Spleen (tissue), 11 donors: ENCODE results near the gene SLC29A1. TPM values are rescaled to one million over a fixed set of nuclear protein-coding genes. Genes with fewer than 3 reads are reported as not detected.

Experiments used
- DNase-seq: peaks from one replicate; pipeline ENCODE4 v3.0.0-alpha.2; 2020
- H3K27ac ChIP-seq, 8 donors: fragments of 200-600 bp; sonication (generic) in 7 of 8; 1 replicate in 4 of 8; 2 replicates in 4 of 8; pipeline versions ENCODE4 v1.5.0 to v1.8.0; 2016 to 2021; ENCODE audit warnings: inconsistent platforms in 4 of 8, mild to moderate bottlenecking in 4 of 8, moderate library complexity in 1 of 8
- H3K27me3 ChIP-seq, 7 donors: fragments of 200-600 bp; sonication (generic) in 6 of 7; replicated peaks in 1 of 7; 1 replicate in 4 of 7; 2 replicates in 3 of 7; pipeline versions ENCODE4 v1.5.0 to v1.8.0; 2016 to 2021; ENCODE audit warnings: inconsistent platforms in 3 of 7, mild to moderate bottlenecking in 1 of 7
- H3K36me3 ChIP-seq, 6 donors: fragments of 200-600 bp; sonication (generic) in 5 of 6; 1 replicate in 4 of 6; 2 replicates in 2 of 6; pipeline versions ENCODE4 v1.5.0 to v1.8.0; 2016 to 2021; ENCODE audit warnings: inconsistent platforms in 2 of 6
- H3K4me1 ChIP-seq, 6 donors: fragments of 200-600 bp; sonication (generic) in 5 of 6; 1 replicate in 3 of 6; 2 replicates in 3 of 6; pipeline versions ENCODE4 v1.5.0 to v1.8.0; 2016 to 2021; ENCODE audit warnings: inconsistent platforms in 3 of 6
- H3K4me3 ChIP-seq, 8 donors: fragments of 200-600 bp; sonication (generic) in 7 of 8; 1 replicate in 4 of 8; 2 replicates in 4 of 8; pipeline versions ENCODE4 v1.5.0 to v1.8.0; 2016 to 2021; ENCODE audit warnings: inconsistent platforms in 4 of 8, mild to moderate bottlenecking in 4 of 8, moderate library complexity in 2 of 8
- H3K9me3 ChIP-seq, 8 donors: fragments of 200-600 bp; sonication (generic) in 7 of 8; 1 replicate in 4 of 8; 2 replicates in 4 of 8; pipeline versions ENCODE4 v1.5.0 to v1.8.0; 2016 to 2021; ENCODE audit warnings: inconsistent platforms in 4 of 8
- CTCF ChIP-seq, 11 experiments: fragments of 200-600 bp in 7 of 11; fragments of 450-650 bp in 4 of 11; sonication (generic) in 4 of 11; IDR thresholded peaks in 8 of 11; conservative IDR thresholded peaks in 3 of 11; 1 replicate in 7 of 11; 2 replicates in 4 of 11; pipeline versions ENCODE4 v1.4.0 to v1.8.0; 2016 to 2021; ENCODE audit warnings: antibody characterized with exemption in 11 of 11, inconsistent platforms in 4 of 11, mild to moderate bottlenecking in 1 of 11
- POLR2A ChIP-seq, 3 donors: fragments of 450-650 bp; IDR thresholded peaks; one replicate each; pipeline ENCODE4 v1.5.1; 2017; ENCODE audit warnings: antibody characterized with exemption in 3 of 3, mild to moderate bottlenecking in 1 of 3
- POLR2AphosphoS5 ChIP-seq, 3 donors: sonication (generic); formaldehyde crosslinking; IDR thresholded peaks; one replicate each; pipeline ENCODE4 v1.5.1; 2017; ENCODE audit warnings: antibody characterized with exemption in 3 of 3
- WGBS, 5 donors: extraction: QIAGEN DNeasy Blood & Tissue Kit in 3 of 5; methylation state at CpG; one replicate each; pipeline versions ENCODE4 v1.1.5 to v1.1.7; 2013 to 2018; 5-methylcytosine and 5-hydroxymethylcytosine counted together
- intact Hi-C: fragments of 100-400 bp; cut with DNase I; formaldehyde crosslinking; loops from one replicate; pipeline ENCODE4 v1.15.0; 2023; ENCODE audit warnings: low total_unique reads
- polyA plus RNA-seq, 3 donors: library from polyadenylated mRNA; stranded (reverse); fragments of 200-250 nt; gene quantifications; one replicate each; pipeline ENCODE4 v1.2.1, GENCODE V29; 2013
- total RNA-seq, 7 donors: library from RNA; depleted of rRNA in 3 of 7; stranded (reverse); fragments of >200 nt in 3 of 7; fragmentation: NEBNext Ultra II Directional in 4 of 7; extraction: Animal tissue kit (Norgen Biotek cat#: 25700) in 4 of 7; gene quantifications; one replicate each; pipeline versions ENCODE4 v1.1.0 to v1.2.1, GENCODE V29; 2016 to 2021
- donor health status: healthy with polysubstance abuse.
- donor health status: DM: no; HTN: no; CAD: no; lungs with moderate emphysema.
- donor health status: DM: no; HTN: no; CAD: no.
- donor health status: Bipolar disorder and iron deficiency.
- donor health status: healthy.
- donor health status: DM: no; HTN: no; CAD: no.
- donor health status: DM: yes; HTN: yes; CAD: no.

SLC29A1 gene
- total and polyA plus RNA-seq, 10 donors = 8.5 to 49.4 (median 30.4) TPM

DNA sequence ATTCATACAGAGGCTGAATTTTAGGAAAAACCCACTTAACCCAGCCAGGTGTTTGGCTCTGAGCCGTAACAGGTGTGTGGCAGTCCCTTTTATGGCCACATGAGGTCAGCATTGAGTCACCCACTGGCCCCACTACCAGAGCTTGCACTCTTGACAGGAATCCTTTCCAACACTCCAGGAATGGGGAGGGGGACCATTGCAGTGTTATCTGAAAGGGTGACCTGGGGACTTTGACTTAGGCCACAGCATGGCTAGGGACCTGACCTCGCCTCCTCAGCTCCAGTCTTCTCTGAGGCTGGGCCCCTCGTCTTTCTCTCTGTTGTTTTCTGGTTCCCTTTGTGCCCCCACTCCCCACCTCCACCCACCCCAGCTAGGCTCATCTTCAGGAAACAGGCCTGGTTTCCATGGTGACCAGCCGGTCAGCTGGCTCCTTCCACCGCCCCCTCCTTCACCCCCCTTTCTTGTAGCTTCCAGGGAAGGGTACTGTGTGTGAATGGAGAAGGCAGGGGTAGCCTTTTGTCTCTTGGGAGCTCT is 44.8 kb downstream of the SLC29A1 start:
- intact Hi-C loops = no loop called here
- H3K27me3 ChIP-seq = peaks cover 0 to 51% (median 31%) of the 10 kb centered on the region in 7 donors
- no peak overlapping the region for H3K27ac ChIP-seq
- DNase-seq = peak; percentile 82
- WGBS, 5 donors = 20 to 23% (median 22%) methylated on average over 5 of the region's 5 CpGs
- H3K4me1 ChIP-seq = peaks cover 4 to 71% (median 47%) of the 10 kb centered on the region in 6 donors
- no peaks in the 10 kb centered on the region for H3K9me3 ChIP-seq
- no peak overlapping the region for H3K4me3 ChIP-seq
- no peaks in the 10 kb centered on the region for H3K36me3 ChIP-seq
- no peak for TF ChIP-seq POLR2AphosphoS5 (IDR thresholded peaks at IDR 0.05)
- peak; percentile 72 to 93 (median 88) for TF ChIP-seq CTCF (IDR thresholded peaks at IDR 0.05 in 8 of 11, conservative IDR thresholded peaks at IDR 0.05 in 3 of 11)

GRCh38 chr6:44269178-44269920 is 46.0 kb downstream of the SLC29A1 start:
- intact Hi-C loops = no loop called here
- Histone ChIP-seq H3K27ac (no peak overlapping the region), H3K4me3 (no peak overlapping the region), H3K36me3 (no peaks in the 10 kb centered on the region), H3K27me3 (peaks cover 0 to 63% (median 36%) of the 10 kb centered on the region in 7 donors), H3K4me1 (peaks cover 0 to 60% (median 35%) of the 10 kb centered on the region in 6 donors), H3K9me3 (no peaks in the 10 kb centered on the region)
- 45 to 75% (median 61%) methylated on average over 1 of the region's 1 CpG for WGBS, 5 donors
- DNase-seq = peak; percentile 48
- TF ChIP-seq POLR2AphosphoS5 (IDR thresholded peaks at IDR 0.05) (no peak), CTCF (IDR thresholded peaks at IDR 0.05 in 8 of 11, conservative IDR thresholded peaks at IDR 0.05 in 3 of 11) (no peak), POLR2A (IDR thresholded peaks at IDR 0.05) (no peak)

GRCh38 chr6:44269921-44270525 is 46.6 kb downstream of the SLC29A1 start, which contains the start of gene TMEM151B:
Gene TMEM151B, plus strand, starts transcription at chr6:44270450. Its CDS starts 293 bp downstream, at chr6:44270743.
- peak within 1 kb of the TSS in 5 of 8 donors; percentile 16 to 68 (median 38) for H3K4me3 ChIP-seq
- WGBS, 5 donors = 11 to 33% (median 16%) methylated on average over 13 to 29 of the region's 29 CpGs
- H3K4me1 ChIP-seq = peaks cover 0 to 53% (median 30%) of the 10 kb centered on the region in 6 donors
- no peak within 1 kb of the TSS for H3K27ac ChIP-seq
- DNase-seq = no peak
- TF ChIP-seq POLR2A (IDR thresholded peaks at IDR 0.05) (no peak), POLR2AphosphoS5 (IDR thresholded peaks at IDR 0.05) (no peak)
- H3K27me3 ChIP-seq = peaks cover 0 to 70% (median 38%) of the 10 kb centered on the region in 7 donors
- no peaks in the 10 kb centered on the region for H3K36me3 ChIP-seq
- intact Hi-C loops = no loop called here
- H3K9me3 ChIP-seq = no peaks in the 10 kb centered on the region

DNA sequence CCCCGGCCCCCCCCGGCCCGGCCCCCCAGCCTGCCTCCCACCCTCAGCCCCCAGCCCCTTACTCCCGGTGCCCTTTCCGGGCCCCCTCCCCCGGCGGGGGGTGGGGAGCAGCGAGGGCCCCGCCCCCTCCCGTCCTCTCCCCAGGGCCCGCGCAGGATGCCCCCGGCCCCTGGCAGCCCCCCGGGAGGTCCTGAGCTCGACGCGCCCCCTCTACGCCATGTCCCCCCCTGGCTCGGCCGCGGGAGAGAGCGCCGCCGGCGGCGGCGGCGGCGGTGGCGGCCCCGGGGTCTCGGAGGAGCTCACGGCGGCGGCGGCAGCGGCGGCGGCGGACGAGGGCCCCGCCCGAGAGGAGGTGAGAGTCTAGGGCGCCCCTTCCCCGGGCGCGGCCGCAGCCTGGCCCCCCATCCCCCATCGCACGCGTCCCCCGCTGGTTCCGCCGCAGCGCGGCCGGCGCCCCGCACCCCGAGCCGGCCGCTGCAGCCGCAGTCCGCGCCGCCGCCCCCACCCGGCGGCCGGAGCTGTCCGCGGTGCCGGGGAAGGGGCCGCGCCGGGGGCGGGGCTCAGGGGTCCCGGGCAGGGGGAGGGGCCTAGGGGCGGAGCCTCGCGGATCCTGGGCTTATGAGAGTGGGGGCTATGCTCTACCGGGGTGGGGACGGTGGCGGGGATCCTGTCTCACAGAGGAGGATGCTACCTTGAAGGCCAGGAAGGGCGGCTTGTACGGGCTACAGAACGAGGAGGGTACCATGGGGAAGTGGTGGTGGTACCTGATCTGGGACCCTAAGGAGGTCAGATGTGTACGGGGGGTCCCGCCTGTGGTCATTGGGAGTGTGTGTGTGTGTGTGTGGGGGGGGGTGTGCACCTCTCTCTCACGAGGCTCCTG is 47.4 kb downstream of the SLC29A1 start:
- Histone ChIP-seq H3K4me3 (peak overlapping the region in 5 of 8 donors; percentile 16 to 68 (median 38)), H3K27me3 (peaks cover 0 to 77% (median 45%) of the 10 kb centered on the region in 7 donors), H3K36me3 (no peaks in the 10 kb centered on the region), H3K4me1 (peaks cover 0 to 55% (median 31%) of the 10 kb centered on the region in 6 donors), H3K27ac (no peak overlapping the region), H3K9me3 (no peaks in the 10 kb centered on the region)
- intact Hi-C loops = no loop called here
- 1 to 4% (median 2%) methylated on average over 22 to 86 of the region's 90 CpGs for WGBS, 5 donors
- no peak for TF ChIP-seq POLR2AphosphoS5 (IDR thresholded peaks at IDR 0.05)
- TF ChIP-seq POLR2A (IDR thresholded peaks at IDR 0.05) = no peak
- no peak for TF ChIP-seq CTCF (IDR thresholded peaks at IDR 0.05 in 8 of 11, conservative IDR thresholded peaks at IDR 0.05 in 3 of 11)
- peak; percentile 77 for DNase-seq
